Cardiac septum (tissue), 1 donor: ENCODE measurements around the gene TRMT61B. TPM values are rescaled to one million over a fixed set of nuclear protein-coding genes. Genes with fewer than 3 reads are reported as not detected.

Experiments
- DNase-seq: peaks from one replicate; pipeline ENCODE4 v3.0.0-alpha.2; 2020; ENCODE audit warnings: low spot score
- intact Hi-C: fragments of 100-400 bp; cut with DNase I; formaldehyde crosslinking; loops from one replicate; pipeline ENCODE4 v1.14.0; 2022
- total RNA-seq: library from RNA; stranded (reverse); fragmentation: NEBNext Ultra II Directional; extraction: Animal tissue kit (Norgen Biotek cat#: 25700); gene quantifications from one replicate; pipeline ENCODE4 v1.2.1, GENCODE V29; 2021
- donor health status: DM: no; HTN: no; CAD: no.

Gene TRMT61B
- total RNA-seq, 1 donor from 2014 or later = 18.2 TPM

DNA sequence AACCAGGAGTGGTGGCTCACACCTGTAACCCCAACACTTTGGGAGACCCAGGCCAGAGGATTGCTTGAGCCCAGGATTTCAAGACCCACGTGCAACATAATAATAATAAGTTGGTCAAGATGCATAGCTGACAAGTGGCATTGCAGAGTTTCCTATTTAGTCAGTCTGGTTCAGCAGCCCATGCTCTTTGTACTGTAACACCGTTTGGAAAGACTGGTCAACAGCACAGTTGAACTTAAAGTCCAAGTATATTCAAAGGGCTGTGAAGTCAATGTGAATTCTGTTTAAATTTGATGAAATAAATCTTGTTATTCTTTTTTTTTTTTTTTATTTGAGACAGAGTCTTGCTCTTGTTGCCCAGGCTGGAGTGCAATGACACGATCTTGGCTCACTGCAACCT, 1.5 kb upstream of the TRMT61B start:
- intact Hi-C loops = no loop called here
- DNase-seq = no peak

DNA sequence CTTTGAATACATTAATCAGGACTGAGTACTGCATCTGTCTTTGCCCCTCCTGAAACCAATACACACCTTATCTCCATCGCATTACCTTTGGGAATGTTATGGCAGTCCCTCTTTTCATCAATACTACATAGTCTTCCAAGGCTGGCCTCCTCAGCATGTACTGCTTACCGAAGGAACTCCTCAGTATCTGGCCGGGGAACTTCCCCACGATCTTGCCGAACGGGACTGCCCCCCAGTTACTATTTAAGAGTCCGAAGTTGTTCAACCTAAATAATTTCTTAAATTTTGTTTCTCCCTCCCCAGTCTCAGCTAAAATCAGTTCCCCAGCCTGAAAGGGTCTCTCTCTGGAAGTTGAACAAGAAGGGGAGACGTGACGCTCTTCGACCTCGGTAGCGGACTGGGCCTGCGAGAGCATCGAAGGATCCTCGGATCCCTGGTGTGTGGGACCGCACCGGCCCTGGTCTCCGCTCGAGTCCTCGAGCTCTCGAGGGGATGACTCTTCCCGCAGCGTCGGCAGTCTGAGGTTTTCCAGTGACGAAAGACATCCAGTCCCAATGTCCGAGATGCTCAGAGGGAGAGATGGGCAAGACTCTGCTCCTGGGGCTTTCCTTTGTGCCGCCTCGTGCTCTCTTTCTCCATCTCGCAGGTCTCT, 489 bp downstream of the TRMT61B start:
- no peak for DNase-seq
- intact Hi-C loops = loop anchor here (1.0 kb wide), 1 partner anchor 25 kb away; the partner anchor contains the start of gene WDR43

DNA sequence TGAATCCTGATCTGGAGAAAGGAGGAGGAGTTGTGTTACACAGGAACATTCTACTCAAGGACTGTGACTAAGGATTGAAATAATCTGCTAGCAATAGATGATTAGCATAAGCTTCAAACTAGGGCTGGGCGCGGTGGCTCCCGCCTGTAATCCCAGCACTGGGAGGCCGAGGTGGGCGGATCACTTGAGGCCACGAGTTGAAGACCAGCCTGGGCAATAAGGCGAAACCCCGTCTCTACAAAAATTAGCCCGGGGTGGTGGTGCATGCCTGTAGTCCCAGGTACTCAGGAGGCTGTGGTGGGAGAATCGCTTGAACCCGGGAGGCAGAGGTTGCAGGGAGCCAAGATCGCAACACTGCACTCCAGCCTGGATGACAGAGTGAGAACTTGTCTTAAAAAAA, 1.5 kb downstream of the TRMT61B start:
- DNase-seq = no peak
- intact Hi-C loops = no loop called here

- intact Hi-C loops = no loop called here
- DNase-seq = no peak
Observed at GRCh38 chr2:28855977-28856376, 14.1 kb downstream of the TRMT61B start.

- intact Hi-C loops = no loop called here
- no peak for DNase-seq
Observed at GRCh38 chr2:28855193-28855592, 14.9 kb downstream of the TRMT61B start.

DNA sequence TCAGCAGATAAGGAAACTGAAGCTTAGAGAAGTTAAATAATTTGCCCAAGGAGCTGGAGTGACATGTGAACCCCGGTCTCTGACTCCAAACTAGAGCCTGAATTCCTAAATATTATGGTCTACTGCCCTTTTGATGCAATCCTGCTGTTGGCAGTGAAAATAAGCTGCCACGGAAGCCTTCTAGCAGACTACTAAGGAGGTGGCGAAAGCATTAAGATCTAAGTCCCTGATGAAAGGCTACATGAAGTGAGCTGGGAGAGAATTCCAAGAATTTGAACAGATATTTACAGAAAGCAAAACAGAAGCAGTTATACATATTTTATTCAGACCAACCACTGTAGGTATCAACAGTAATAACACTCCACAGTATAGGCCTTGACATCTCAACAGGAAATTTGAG, 28.1 kb downstream of the TRMT61B start:
- intact Hi-C loops = no loop called here
- DNase-seq = no peak

DNA sequence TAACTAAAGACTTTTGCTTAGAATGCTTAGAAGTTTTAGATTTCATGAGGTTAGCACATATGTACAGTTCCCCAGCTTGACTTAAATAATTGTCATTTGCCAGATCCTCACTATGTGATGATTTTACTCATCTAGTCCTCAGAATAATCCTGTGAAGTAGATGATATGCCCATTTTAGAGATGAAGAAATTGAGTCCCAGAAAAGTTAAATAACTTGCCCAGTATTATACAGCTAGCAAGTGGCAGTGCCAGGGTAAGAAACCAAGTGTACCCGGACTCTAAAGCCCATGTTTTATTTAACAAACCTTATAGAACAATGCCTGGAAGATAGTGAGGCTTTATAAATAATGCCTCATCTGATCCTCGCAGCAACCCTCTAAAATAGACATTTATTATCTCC, 31.1 kb downstream of the TRMT61B start:
- DNase-seq = no peak
- intact Hi-C loops = no loop called here

DNA sequence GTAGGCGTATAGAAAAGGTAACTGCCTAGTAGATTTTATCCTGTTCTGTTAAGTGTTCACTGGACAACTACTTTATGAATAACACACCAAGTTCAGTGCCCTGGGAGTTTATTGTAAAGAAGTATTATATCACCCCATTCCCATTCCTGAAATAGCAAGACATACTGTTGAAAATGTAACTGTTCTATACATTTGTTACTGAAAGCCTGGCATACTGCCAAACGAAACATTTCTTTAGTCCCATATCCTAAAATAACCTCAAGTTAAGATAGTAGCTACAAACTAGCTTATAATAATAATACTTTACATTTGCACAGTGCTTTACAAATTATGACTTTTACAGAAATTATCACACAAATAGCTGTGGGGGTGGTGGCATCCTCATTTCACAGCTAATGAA, 34.3 kb downstream of the TRMT61B start:
- intact Hi-C loops = no loop called here
- DNase-seq = no peak

GRCh38 chr2:28833740-28834470, 36.2 kb downstream of the TRMT61B start:
- no peak for DNase-seq
- intact Hi-C loops = no loop called here

DNA sequence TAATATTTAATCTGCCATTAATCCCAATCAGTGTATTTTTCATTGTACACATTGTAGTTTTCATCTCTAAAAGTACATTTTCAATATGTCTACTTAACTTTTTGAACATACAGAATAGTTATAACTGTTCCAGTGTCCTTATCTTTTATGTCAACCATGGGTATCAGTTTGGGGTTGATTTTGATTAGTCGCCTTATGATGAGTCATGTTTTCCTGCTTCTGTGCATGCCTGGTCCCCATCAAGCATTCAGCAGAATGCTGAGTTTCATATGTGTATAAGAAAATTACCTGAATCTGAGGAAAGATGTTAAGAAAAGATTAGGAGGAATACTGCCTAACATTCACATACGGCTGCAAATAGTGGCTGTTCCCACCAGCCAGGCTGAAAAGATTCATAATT, 41.7 kb downstream of the TRMT61B start:
- intact Hi-C loops = loop anchor here (10.0 kb wide), 1 partner anchor 366 kb away; no protein-coding TSS in a partner anchor
- DNase-seq = no peak

DNA sequence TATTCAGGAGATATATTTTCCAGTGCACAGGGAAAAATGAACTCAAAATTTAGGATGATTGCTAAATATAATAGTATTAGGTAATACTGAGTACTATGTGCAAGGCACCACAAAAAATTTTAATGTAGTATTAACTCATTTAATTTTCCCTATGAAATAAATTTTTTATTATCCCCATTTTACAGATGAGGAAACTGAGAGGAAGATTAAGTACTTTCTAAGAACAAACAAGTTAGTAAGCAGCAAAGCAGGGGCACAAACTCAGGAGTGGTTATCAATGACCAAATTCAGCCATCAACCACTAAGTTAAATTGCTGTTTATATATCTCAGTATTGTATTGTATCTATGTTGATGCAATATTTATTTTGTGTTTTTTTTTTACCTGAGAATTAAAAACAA, 45.2 kb downstream of the TRMT61B start:
- intact Hi-C loops = loop anchor here (5.0 to 10.0 kb wide), 2 partner anchors 258 to 370 kb away; no protein-coding TSS in a partner anchor
- no peak for DNase-seq

- intact Hi-C loops = loop anchor here (5.0 to 10.0 kb wide), 2 partner anchors 257 to 371 kb away; no protein-coding TSS in a partner anchor
- DNase-seq = no peak
Observed at GRCh38 chr2:28824207-28824606, 45.9 kb downstream of the TRMT61B start.

- intact Hi-C loops = loop anchor here (5.0 to 10.0 kb wide), 2 partner anchors 255 to 373 kb away; no protein-coding TSS in a partner anchor
- DNase-seq = no peak
Observed at GRCh38 chr2:28822036-28822435, 48.1 kb downstream of the TRMT61B start.

GRCh38 chr2:28821295-28821958, 48.7 kb downstream of the TRMT61B start:
- DNase-seq = no peak
- intact Hi-C loops = loop anchor here (5.0 to 10.0 kb wide), 2 partner anchors 254 to 373 kb away; no protein-coding TSS in a partner anchor

DNA sequence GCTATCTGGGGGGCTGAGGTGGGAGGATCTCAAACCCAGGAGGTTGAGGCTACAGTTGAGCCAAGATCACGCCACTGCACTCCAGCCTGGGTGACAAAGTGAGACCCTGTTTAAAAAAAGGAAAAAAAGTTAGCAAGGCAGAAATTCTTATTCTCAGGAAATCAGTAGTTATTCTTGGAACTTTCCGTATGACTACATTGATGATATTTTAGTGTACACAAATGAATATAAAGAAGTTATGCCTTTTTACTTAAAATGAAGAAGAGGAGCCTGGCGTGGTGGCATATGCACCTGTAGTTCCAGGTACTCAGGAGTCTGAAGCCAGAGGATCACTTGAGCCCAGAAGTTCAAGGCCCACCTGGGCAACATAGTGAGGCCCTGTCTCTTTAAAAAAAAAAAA, 52.1 kb downstream of the TRMT61B start:
- intact Hi-C loops = loop anchor here (10.0 kb wide), 1 partner anchor 223 kb away; no protein-coding TSS in a partner anchor
- DNase-seq = no peak

DNA sequence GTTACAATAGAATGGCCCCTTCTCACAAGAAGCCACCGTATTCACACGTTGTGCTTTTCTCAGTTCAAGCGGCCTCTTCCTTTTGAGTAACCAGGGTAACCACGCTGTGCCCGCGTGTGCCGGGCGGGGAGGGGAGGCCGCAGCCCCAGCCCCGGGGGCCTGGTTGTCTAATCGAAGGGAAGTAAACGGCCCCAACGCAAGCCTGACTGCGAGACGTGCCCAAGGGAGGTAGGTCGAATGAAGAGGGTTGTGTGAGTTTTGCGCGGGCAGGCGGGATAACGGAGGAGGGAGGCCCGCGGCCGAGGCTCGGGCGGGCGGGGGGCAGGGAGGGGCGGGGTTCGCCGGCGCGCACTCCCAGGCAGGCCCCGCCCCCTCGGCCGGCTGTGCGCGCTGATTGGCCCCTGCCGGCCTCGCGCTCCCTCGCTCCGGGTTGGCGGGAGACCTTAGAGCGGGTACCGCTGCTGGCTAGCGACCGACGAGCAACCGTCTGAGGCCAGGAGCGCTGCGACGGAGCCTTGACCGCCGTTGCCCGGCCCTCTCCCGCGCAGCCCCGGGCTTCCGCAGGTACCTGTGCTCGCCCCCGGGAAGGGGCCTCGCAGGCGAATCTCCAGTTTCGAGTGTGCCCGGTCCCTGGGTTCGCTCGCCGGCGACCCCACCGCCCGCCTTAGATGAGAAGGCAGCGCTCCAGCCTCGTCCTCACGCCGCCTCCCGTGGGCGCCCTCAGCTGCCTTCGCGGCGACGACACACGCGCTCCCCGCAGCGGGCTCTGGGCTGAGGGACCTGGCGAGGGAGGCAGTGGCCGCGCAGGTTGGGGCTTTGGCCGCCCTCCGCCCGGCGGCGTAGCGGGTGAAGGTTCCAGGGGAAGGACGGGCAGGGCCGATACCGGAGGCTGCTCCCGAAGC, 59.5 kb downstream of the TRMT61B start, which contains the start of gene SPDYA:
SPDYA (plus strand) TSS at position 451 of the 902 bp plus-strand sequence. CDS start 5,181 bp downstream, outside the sequence.
- intact Hi-C loops = loop anchor here (10.0 kb wide), 1 partner anchor 216 kb away; no protein-coding TSS in a partner anchor
- peak; percentile 81 for DNase-seq

DNA sequence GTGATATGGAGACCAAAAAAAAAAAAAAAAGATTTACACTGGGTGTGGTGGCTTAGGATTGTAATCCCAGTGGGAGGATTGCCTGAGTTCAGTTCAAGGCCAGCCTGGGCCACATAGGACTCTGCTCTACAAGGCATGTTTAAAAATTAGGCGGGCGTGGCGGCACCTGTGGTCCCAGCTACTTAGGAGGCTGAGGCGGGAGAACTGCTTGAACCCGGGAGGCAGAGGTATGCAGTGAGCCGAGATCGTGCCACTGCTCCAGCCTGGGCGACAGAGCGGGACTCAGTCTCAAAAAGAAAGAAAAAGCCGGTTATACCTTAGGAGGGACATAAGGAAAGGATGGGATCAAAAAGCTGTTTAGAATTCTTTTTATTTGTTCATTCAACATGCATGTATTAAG, 60.2 kb downstream of the TRMT61B start:
- intact Hi-C loops = loop anchor here (10.0 kb wide), 1 partner anchor 215 kb away; no protein-coding TSS in a partner anchor
- no peak for DNase-seq

GRCh38 chr2:28802975-28803429, 67.1 kb downstream of the TRMT61B start:
- no peak for DNase-seq
- intact Hi-C loops = no loop called here

GRCh38 chr2:28801726-28802125, 68.4 kb downstream of the TRMT61B start:
- no peak for DNase-seq
- intact Hi-C loops = no loop called here
